SK-N-MC (cell line): ENCODE measurements around the gene MAP4K5.

Source experiments
- EZH2 ChIP-seq: fragments of 200-600 bp; sonication (generic); IDR thresholded peaks from one replicate; pipeline ENCODE4 v1.6.1; 2017; ENCODE audit warnings: antibody characterized with exemption
- POLR2AphosphoS5 ChIP-seq: IDR thresholded peaks from 2 replicates; pipeline ENCODE4 v1.6.1; 2012; ENCODE audit warnings: mild to moderate bottlenecking, low read depth, low read length, borderline replicate concordance

- TF ChIP-seq POLR2AphosphoS5 (no peak), EZH2 (no peak)
Measured at GRCh38 chr14:50399251-50400032, 132.9 kb downstream of the MAP4K5 start.
